Coronary artery (tissue), 2 donors: ENCODE results near the gene CTNNBIP1.

Experiments
- DNase-seq: peaks from one replicate; pipeline ENCODE4 v3.0.0-alpha.2; 2017; ENCODE audit warnings: low spot score
- H3K27ac ChIP-seq, 2 donors: fragments of 200-600 bp; sonication (generic); one replicate each; pipeline ENCODE4 v1.5.1; 2016 to 2019
- H3K4me3 ChIP-seq: fragments of 200-600 bp; sonication (generic); 2 replicates; pipeline ENCODE4 v1.5.1; 2016; ENCODE audit warnings: mild to moderate bottlenecking, moderate library complexity
- CTCF ChIP-seq: fragments of 200-600 bp; sonication (generic); IDR thresholded peaks from one replicate; pipeline ENCODE4 v1.5.1; 2019; ENCODE audit warnings: antibody characterized with exemption

CTNNBIP1 gene

GRCh38 chr1:9904596-9904995 is 5.5 kb downstream of the CTNNBIP1 start:
- no peak overlapping the region for H3K4me3 ChIP-seq
- no peak overlapping the region for H3K27ac ChIP-seq
- no peak for DNase-seq
- TF ChIP-seq CTCF: no peak

GRCh38 chr1:9903801-9904527 is 6.1 kb downstream of the CTNNBIP1 start:
- Histone ChIP-seq H3K4me3 (no peak overlapping the region), H3K27ac (no peak overlapping the region)
- no peak for TF ChIP-seq CTCF

GRCh38 chr1:9902060-9902452 is 8.0 kb downstream of the CTNNBIP1 start:
- Histone ChIP-seq H3K4me3 (no peak overlapping the region), H3K27ac (no peak overlapping the region)
- TF ChIP-seq CTCF: no peak
- DNase-seq: no peak

More at GRCh38 chr1:9903801-9904527, 6.1 kb downstream of the CTNNBIP1 start:
- no peak for DNase-seq

- no peak for DNase-seq
These were observed 8.7 kb downstream of the CTNNBIP1 start for GRCh38 chr1:9901148-9902059.

GRCh38 chr1:9900142-9901043 is 9.7 kb downstream of the CTNNBIP1 start:
- peak overlapping the region; percentile 58 for H3K4me3 ChIP-seq
- no peak for DNase-seq
- TF ChIP-seq CTCF: no peak
- peak overlapping the region; percentile 33 to 84 for H3K27ac ChIP-seq

More at GRCh38 chr1:9901148-9902059, 8.7 kb downstream of the CTNNBIP1 start:
- no peak overlapping the region for H3K4me3 ChIP-seq
- no peak for TF ChIP-seq CTCF
- H3K27ac ChIP-seq: peak overlapping the region; percentile 33 to 84

- no peak for DNase-seq
- no peak for TF ChIP-seq CTCF
- Histone ChIP-seq H3K27ac (no peak overlapping the region), H3K4me3 (no peak overlapping the region)
These were observed 16.0 kb downstream of the CTNNBIP1 start for GRCh38 chr1:9894115-9894514.
